T-helper 1 cell treated with Interleukin-12 subunit alpha and Interleukin-12 subunit beta and Interleukin-4 antibody, amounts not matched to agents 30 μg/mL and 1 μg/mL, for 36 hours (primary cell): Measurements from ENCODE around the gene MTRF1.

ENCODE experiments used
- H3K27ac Mint-ChIP-seq: one replicate; pipeline ENCODE4 v1.8.0; 2021; ENCODE audit warnings: mild to moderate bottlenecking, mixed read lengths
- H3K27me3 Mint-ChIP-seq: one replicate; pipeline ENCODE4 v1.8.0; 2021; ENCODE audit warnings: low read depth, mixed read lengths
- H3K36me3 Mint-ChIP-seq: one replicate; pipeline ENCODE4 v1.8.0; 2021; ENCODE audit warnings: low read depth, mixed read lengths
- H3K4me1 Mint-ChIP-seq: one replicate; pipeline ENCODE4 v1.8.0; 2021; ENCODE audit warnings: low read depth, mixed read lengths
- H3K4me3 Mint-ChIP-seq: one replicate; pipeline ENCODE4 v1.8.0; 2021; ENCODE audit warnings: mild to moderate bottlenecking, moderate library complexity, mixed read lengths
- H3K9me3 Mint-ChIP-seq: one replicate; pipeline ENCODE4 v1.8.0; 2021; ENCODE audit warnings: mixed read lengths

The MTRF1 gene

GRCh38 chr13:41222259-41222852 is 41.0 kb downstream of the MTRF1 start:
- no peaks in the 10 kb centered on the region for H3K4me1 Mint-ChIP-seq
- H3K4me3 Mint-ChIP-seq = no peak overlapping the region
- H3K27ac Mint-ChIP-seq = no peak overlapping the region
- H3K36me3 Mint-ChIP-seq = peaks cover 5% of the 10 kb centered on the region
- H3K27me3 Mint-ChIP-seq = no peaks in the 10 kb centered on the region
- no peaks in the 10 kb centered on the region for H3K9me3 Mint-ChIP-seq

GRCh38 chr13:41220401-41220800 is 43.0 kb downstream of the MTRF1 start:
- Mint-ChIP-seq H3K27ac (no peak overlapping the region), H3K4me3 (no peak overlapping the region), H3K4me1 (no peaks in the 10 kb centered on the region), H3K27me3 (no peaks in the 10 kb centered on the region), H3K36me3 (peaks cover 5% of the 10 kb centered on the region), H3K9me3 (no peaks in the 10 kb centered on the region)

- peaks cover 9% of the 10 kb centered on the region for H3K36me3 Mint-ChIP-seq
- H3K27ac Mint-ChIP-seq = no peak overlapping the region
- H3K4me1 Mint-ChIP-seq = no peaks in the 10 kb centered on the region
- peaks cover 7% of the 10 kb centered on the region for H3K9me3 Mint-ChIP-seq
- no peaks in the 10 kb centered on the region for H3K27me3 Mint-ChIP-seq
- no peak overlapping the region for H3K4me3 Mint-ChIP-seq
Measured at GRCh38 chr13:41216160-41216559, 47.2 kb downstream of the MTRF1 start.

- Mint-ChIP-seq H3K27me3 (no peaks in the 10 kb centered on the region), H3K4me1 (no peaks in the 10 kb centered on the region), H3K36me3 (peaks cover 5% of the 10 kb centered on the region), H3K9me3 (peaks cover 16% of the 10 kb centered on the region), H3K4me3 (no peak overlapping the region), H3K27ac (no peak overlapping the region)
Measured at GRCh38 chr13:41213919-41214318, 49.5 kb downstream of the MTRF1 start.

- Mint-ChIP-seq H3K4me1 (no peaks in the 10 kb centered on the region), H3K27ac (no peak overlapping the region), H3K36me3 (peaks cover 5% of the 10 kb centered on the region), H3K4me3 (no peak overlapping the region), H3K9me3 (peaks cover 16% of the 10 kb centered on the region), H3K27me3 (no peaks in the 10 kb centered on the region)
Measured at GRCh38 chr13:41213316-41213715, 50.1 kb downstream of the MTRF1 start.

GRCh38 chr13:41212881-41213280 is 50.5 kb downstream of the MTRF1 start:
- peaks cover 5% of the 10 kb centered on the region for H3K36me3 Mint-ChIP-seq
- H3K9me3 Mint-ChIP-seq = peaks cover 20% of the 10 kb centered on the region
- H3K4me3 Mint-ChIP-seq = no peak overlapping the region
- H3K4me1 Mint-ChIP-seq = no peaks in the 10 kb centered on the region
- H3K27me3 Mint-ChIP-seq = peaks cover under 1% of the 10 kb centered on the region
- no peak overlapping the region for H3K27ac Mint-ChIP-seq

- Mint-ChIP-seq H3K27me3 (peaks cover 5% of the 10 kb centered on the region), H3K4me1 (no peaks in the 10 kb centered on the region)
Measured at GRCh38 chr13:41211062-41211461, 52.3 kb downstream of the MTRF1 start.

GRCh38 chr13:41206467-41206866 is 56.9 kb downstream of the MTRF1 start:
- Mint-ChIP-seq H3K27ac (no peak overlapping the region), H3K4me3 (no peak overlapping the region), H3K4me1 (no peaks in the 10 kb centered on the region), H3K27me3 (peaks cover 5% of the 10 kb centered on the region), H3K9me3 (peaks cover 18% of the 10 kb centered on the region), H3K36me3 (peaks cover 2% of the 10 kb centered on the region)

More at GRCh38 chr13:41211062-41211461, 52.3 kb downstream of the MTRF1 start:
- Mint-ChIP-seq H3K9me3 (peaks cover 22% of the 10 kb centered on the region), H3K36me3 (peaks cover 5% of the 10 kb centered on the region), H3K4me3 (no peak overlapping the region), H3K27ac (no peak overlapping the region)

- Mint-ChIP-seq H3K36me3 (no peaks in the 10 kb centered on the region), H3K27me3 (peaks cover 5% of the 10 kb centered on the region), H3K9me3 (peaks cover 6% of the 10 kb centered on the region), H3K4me3 (no peak overlapping the region), H3K4me1 (no peaks in the 10 kb centered on the region), H3K27ac (no peak overlapping the region)
Measured at GRCh38 chr13:41203810-41204209, 59.6 kb downstream of the MTRF1 start.

GRCh38 chr13:41200126-41200525 is 63.2 kb downstream of the MTRF1 start:
- H3K27ac Mint-ChIP-seq = no peak overlapping the region
- no peaks in the 10 kb centered on the region for H3K36me3 Mint-ChIP-seq
- H3K4me3 Mint-ChIP-seq = no peak overlapping the region
- H3K9me3 Mint-ChIP-seq = no peaks in the 10 kb centered on the region
- no peaks in the 10 kb centered on the region for H3K27me3 Mint-ChIP-seq
- peaks cover 3% of the 10 kb centered on the region for H3K4me1 Mint-ChIP-seq

GRCh38 chr13:41199526-41199925 is 63.9 kb downstream of the MTRF1 start:
- Mint-ChIP-seq H3K27me3 (no peaks in the 10 kb centered on the region), H3K27ac (no peak overlapping the region), H3K36me3 (no peaks in the 10 kb centered on the region), H3K9me3 (no peaks in the 10 kb centered on the region), H3K4me1 (peaks cover 5% of the 10 kb centered on the region), H3K4me3 (no peak overlapping the region)

GRCh38 chr13:41199079-41199478 is 64.3 kb downstream of the MTRF1 start:
- Mint-ChIP-seq H3K4me1 (peaks cover 7% of the 10 kb centered on the region), H3K36me3 (peaks cover 1% of the 10 kb centered on the region), H3K27ac (no peak overlapping the region), H3K4me3 (no peak overlapping the region), H3K9me3 (no peaks in the 10 kb centered on the region), H3K27me3 (no peaks in the 10 kb centered on the region)

GRCh38 chr13:41196620-41197019 is 66.8 kb downstream of the MTRF1 start:
- H3K9me3 Mint-ChIP-seq = no peaks in the 10 kb centered on the region
- peaks cover 12% of the 10 kb centered on the region for H3K36me3 Mint-ChIP-seq
- H3K4me1 Mint-ChIP-seq = peaks cover 24% of the 10 kb centered on the region
- no peak overlapping the region for H3K27ac Mint-ChIP-seq
- H3K4me3 Mint-ChIP-seq = no peak overlapping the region
- no peaks in the 10 kb centered on the region for H3K27me3 Mint-ChIP-seq

- H3K9me3 Mint-ChIP-seq = no peaks in the 10 kb centered on the region
- H3K27ac Mint-ChIP-seq = no peak overlapping the region
- H3K36me3 Mint-ChIP-seq = peaks cover 13% of the 10 kb centered on the region
- peaks cover 25% of the 10 kb centered on the region for H3K4me1 Mint-ChIP-seq
- no peaks in the 10 kb centered on the region for H3K27me3 Mint-ChIP-seq
- no peak overlapping the region for H3K4me3 Mint-ChIP-seq
Measured at GRCh38 chr13:41196011-41196410, 67.4 kb downstream of the MTRF1 start.

- Mint-ChIP-seq H3K4me1 (peaks cover 35% of the 10 kb centered on the region), H3K9me3 (no peaks in the 10 kb centered on the region), H3K4me3 (peak within 1 kb of the TSS; percentile 93), H3K27ac (peak within 1 kb of the TSS; percentile 87), H3K27me3 (no peaks in the 10 kb centered on the region), H3K36me3 (peaks cover 22% of the 10 kb centered on the region)
Measured at GRCh38 chr13:41193919-41194824, 69.2 kb downstream of the MTRF1 start, which contains the start of gene KBTBD7. KBTBD7 (minus strand) TSS chr13:41194569; CDS start chr13:41194257, 312 bp downstream.
